HCT116 (cell line): Measurements from ENCODE around the gene FAM53B. TPM values are rescaled to one million over a fixed set of nuclear protein-coding genes. Genes with fewer than 3 reads are reported as not detected.

ENCODE experiments used
- ATAC-seq: fragments of 200-7000 bp; cut with Tn5 transposase; 2 replicates; pipeline ENCODE4 v1.9.1; 2020; ENCODE audit warnings: mild to moderate bottlenecking, moderate library complexity
- BruUV-seq: library from RNA; stranded (reverse); fragments of 400-500 nt; replicated peaks from 2 replicates; lab custom pipeline; 2021; lab: Mats Ljungman, UMichigan
- CTCF ChIA-PET: fragments of 300-600 bp; sonication (Branson Sonifier 250); formaldehyde crosslinking; loops from one replicate; lab custom pipeline; 2021; ENCODE audit warnings: antibody characterized with exemption; lab: Charles Lee
- POLR2A ChIA-PET: fragments of 300-600, 350-600 bp; sonication (Branson Sonifier 250); formaldehyde crosslinking; loops from one replicate; lab custom pipeline; 2021; ENCODE audit warnings: antibody characterized with exemption; lab: Charles Lee
- RAD21 ChIA-PET, 2 experiments: fragments of 300-600 bp; sonication (Branson Sonifier 250); formaldehyde crosslinking; loops; one replicate each; lab custom pipeline; 2023; ENCODE audit warnings: low total read pairs in 2 of 2; ENCODE audit not compliant: uncharacterized antibody in 2 of 2, unreplicated experiment in 2 of 2, low non-redundant PET in 1 of 2; lab: Charles Lee
- DNase-seq: peaks from one replicate; pipeline ENCODE4 v3.0.0-alpha.2; 2010; ENCODE audit warnings: low read depth, low spot score
- H2AFZ ChIP-seq: fragments of 200-600 bp; shearing (Covaris generic), sonication (generic); 2 replicates; pipeline ENCODE4 v1.6.1; 2017; ENCODE audit warnings: low read depth, mixed run types, mixed read lengths, antibody characterized with exemption, low read length; ENCODE audit not compliant: poor library complexity, severe bottlenecking
- H3K27ac ChIP-seq: 2 replicates; pipeline ENCODE4 v1.5.1; 2012; ENCODE audit warnings: low read depth, low read length
- H3K27me3 ChIP-seq: fragments of 200-600 bp; sonication (generic); 2 replicates; pipeline ENCODE4 v1.6.1; 2016; ENCODE audit warnings: mixed run types, low read length, mixed read lengths; ENCODE audit not compliant: insufficient read depth
- H3K36me3 ChIP-seq, 2 experiments: fragments of 200-500 bp in 1 of 2; fragments of 200-600 bp in 1 of 2; sonication (Bioruptor generic) in 1 of 2; sonication (generic) in 1 of 2; 2 replicates each; pipeline versions ENCODE4 v1.5.1 to v1.6.1; 2014 to 2016; ENCODE audit warnings: low read length in 2 of 2, inconsistent platforms in 1 of 2, mixed read lengths in 1 of 2, mixed run types in 1 of 2; ENCODE audit not compliant: insufficient read depth in 2 of 2, control insufficient read depth in 1 of 2
- H3K4me1 ChIP-seq, 2 experiments: fragments of 200-600 bp in 1 of 2; sonication (generic) in 1 of 2; 2 replicates each; pipeline versions ENCODE4 v1.5.1 to v1.6.1; 2012 to 2017; ENCODE audit warnings: low read length in 2 of 2, inconsistent platforms in 1 of 2, mild to moderate bottlenecking in 1 of 2, mixed read lengths in 1 of 2, mixed run types in 1 of 2, moderate library complexity in 1 of 2; ENCODE audit not compliant: insufficient read depth in 2 of 2, control insufficient read depth in 1 of 2
- H3K4me2 ChIP-seq: fragments of 200-600 bp; sonication (generic); 2 replicates; pipeline ENCODE4 v1.6.1; 2017; ENCODE audit warnings: mixed run types, low read length, mixed read lengths
- H3K4me3 ChIP-seq, 2 experiments: fragments of 200-600 bp in 1 of 2; sonication (generic) in 1 of 2; replicated peaks in 1 of 2; 2 replicates each; pipeline ENCODE4 v1.5.1; 2011 to 2016; ENCODE audit warnings: low read length in 2 of 2, control low read depth in 1 of 2, low read depth in 1 of 2, mild to moderate bottlenecking in 1 of 2, mixed read lengths in 1 of 2, mixed run types in 1 of 2
- H3K79me2 ChIP-seq: fragments of 200-600 bp; sonication (generic); 2 replicates; pipeline ENCODE4 v1.6.1; 2017; ENCODE audit warnings: mild to moderate bottlenecking, mixed run types, low read length, moderate library complexity, mixed read lengths; ENCODE audit not compliant: insufficient read depth
- H3K9ac ChIP-seq: fragments of 200-600 bp; sonication (generic); 2 replicates; pipeline ENCODE4 v1.6.1; 2016; ENCODE audit warnings: low read length, mixed read lengths
- H3K9me2 ChIP-seq: fragments of 200-600 bp; sonication (generic), shearing (Covaris generic); 2 replicates; pipeline ENCODE4 v1.6.1; 2017; ENCODE audit warnings: mixed run types, mild to moderate bottlenecking, moderate library complexity; ENCODE audit not compliant: insufficient read depth
- H3K9me3 ChIP-seq, 2 experiments: fragments of 200-500 bp in 1 of 2; fragments of 200-600 bp in 1 of 2; sonication (Bioruptor generic) in 1 of 2; sonication (generic) in 1 of 2; 2 replicates each; pipeline ENCODE4 v1.6.1; 2014 to 2017; ENCODE audit warnings: low read length in 2 of 2, mixed read lengths in 2 of 2, inconsistent platforms in 1 of 2, low read depth in 1 of 2, mild to moderate bottlenecking in 1 of 2, mixed run types in 1 of 2, moderate library complexity in 1 of 2; ENCODE audit not compliant: control insufficient read depth in 1 of 2, insufficient read depth in 1 of 2
- H4K20me1 ChIP-seq: fragments of 200-600 bp; sonication (generic), shearing (Covaris generic); 2 replicates; pipeline ENCODE4 v1.6.1; 2017; ENCODE audit warnings: mixed run types, mild to moderate bottlenecking, moderate library complexity; ENCODE audit not compliant: insufficient read depth
- ATF3 ChIP-seq: IDR thresholded peaks from 2 replicates; pipeline ENCODE4 v1.6.1; 2012
- CBX3 ChIP-seq: IDR thresholded peaks from 2 replicates; pipeline ENCODE4 v1.6.1; 2012; ENCODE audit warnings: low read depth
- CEBPB ChIP-seq: IDR thresholded peaks from 2 replicates; pipeline ENCODE4 v1.6.1; 2012; ENCODE audit warnings: low read depth
- CTCF ChIP-seq, 3 experiments: fragments of 200-600 bp in 1 of 3; sonication (generic) in 1 of 3; IDR thresholded peaks in 2 of 3; conservative IDR thresholded peaks in 1 of 3; 2 replicates each; pipeline ENCODE4 v1.5.1; 2012 to 2017; ENCODE audit warnings: low read depth in 2 of 3, low read length in 2 of 3, antibody characterized with exemption in 1 of 3, borderline replicate concordance in 1 of 3, control low read depth in 1 of 3, mild to moderate bottlenecking in 1 of 3, mixed read lengths in 1 of 3, mixed run types in 1 of 3, moderate library complexity in 1 of 3; ENCODE audit not compliant: insufficient read depth in 1 of 3
- ELF1 ChIP-seq: IDR thresholded peaks from 2 replicates; pipeline ENCODE4 v1.6.1; 2012; ENCODE audit warnings: low read depth, borderline replicate concordance
- JUND ChIP-seq: IDR thresholded peaks from 2 replicates; pipeline ENCODE4 v1.6.1; 2012
- RAD21 ChIP-seq: IDR thresholded peaks from 2 replicates; pipeline ENCODE4 v1.6.1; 2012; ENCODE audit warnings: low read depth, mild to moderate bottlenecking
- REST ChIP-seq: IDR thresholded peaks from 2 replicates; pipeline ENCODE4 v1.6.1; 2012; ENCODE audit warnings: low read depth
- SIN3A ChIP-seq: IDR thresholded peaks from 2 replicates; pipeline ENCODE4 v1.6.1; 2012; ENCODE audit warnings: low read depth
- SP1 ChIP-seq: IDR thresholded peaks from 2 replicates; pipeline ENCODE4 v1.6.1; 2012; ENCODE audit warnings: low read depth
- ZFX ChIP-seq: fragments of 450-650 bp; IDR thresholded peaks from 2 replicates; pipeline ENCODE4 v1.6.1; 2017
- ZNF274 ChIP-seq: fragments of 200-500 bp; sonication (Bioruptor generic); IDR thresholded peaks from 2 replicates; pipeline ENCODE4 v1.6.1; 2014; ENCODE audit warnings: mild to moderate bottlenecking, low read depth, low read length, inconsistent platforms
- intact Hi-C: fragments of 100-400 bp; cut with micrococcal nuclease; formaldehyde crosslinking; loops from 2 replicates; pipeline ENCODE4 v1.10.0; 2022
- total RNA-seq: library from RNA; stranded (reverse); gene quantifications from one replicate; pipeline ENCODE4 v1.2.1, GENCODE V29; 2021; ENCODE audit not compliant: unreplicated experiment

Gene FAM53B
- total RNA-seq, 1 experiment from 2014 or later, result 19.6 TPM

- Histone ChIP-seq H4K20me1 (no peaks in the 10 kb centered on the region), H3K4me1 (peaks cover 7 to 17% of the 10 kb centered on the region in 2 experiments; a peak in 3 of 4 replicates), H3K79me2 (no peaks in the 10 kb centered on the region; the same call in 1 of the 2 replicates), H3K36me3 (no peaks in the 10 kb centered on the region; a peak in 1 of 4 replicates), H3K27ac (no peak overlapping the region), H3K9ac (no peak overlapping the region), H3K4me2 (peak overlapping the region; percentile 18; the same call in 1 of the 2 replicates), H3K27me3 (no peaks in the 10 kb centered on the region), H3K9me2 (no peaks in the 10 kb centered on the region), H3K4me3 (no peak overlapping the region), H3K9me3 (no peaks in the 10 kb centered on the region), H2AFZ (no peak overlapping the region)
- RAD21 ChIA-PET, result no interaction called here
- intact Hi-C loops, result no loop called here
- peak; percentile 34 for DNase-seq
- peak; percentile 87 for ATAC-seq
- TF ChIP-seq CTCF (IDR thresholded peaks at IDR 0.05 in 2 of 3, conservative IDR thresholded peaks at IDR 0.05 in 1 of 3; ENCODE audit: borderline replicate concordance in 1 of 3, insufficient read depth in 1 of 3, low read depth in 2 of 3, low read length in 2 of 3) (peak; percentile 25 to 44 (median 29); a peak in 4 of 6 replicates), ATF3 (no peak)
- POLR2A ChIA-PET, result no interaction called here
- CTCF ChIA-PET, result interaction anchor here (1.0 to 1.3 kb wide), 2 partner anchors 70 to 74 kb away, joined by 4 to 5 read pairs; no protein-coding TSS in a partner anchor
- no TSS peak for BruUV-seq
Measured at GRCh38 chr10:124671486-124672075, 72.6 kb downstream of the FAM53B start.

- POLR2A ChIA-PET, result no interaction called here
- Histone ChIP-seq H3K9me3 (no peaks in the 10 kb centered on the region), H3K36me3 (no peaks in the 10 kb centered on the region; a peak in 1 of 4 replicates), H3K27ac (no peak overlapping the region), H2AFZ (no peak overlapping the region), H3K4me3 (no peak overlapping the region)
- no TSS peak for BruUV-seq
- CTCF ChIA-PET, result interaction anchor here (1.0 to 1.3 kb wide), 2 partner anchors 70 to 75 kb away, joined by 4 to 5 read pairs; no protein-coding TSS in a partner anchor
- intact Hi-C loops, result no loop called here
- TF ChIP-seq REST, result no peak
- no peak for TF ChIP-seq ZFX
- TF ChIP-seq SIN3A, result no peak
- TF ChIP-seq CBX3, result no peak
- TF ChIP-seq ZNF274, result no peak
- TF ChIP-seq CEBPB, result no peak
- TF ChIP-seq ELF1, result no peak
- TF ChIP-seq SP1, result no peak
- no peak for TF ChIP-seq JUND
- TF ChIP-seq RAD21, result no peak
- TF ChIP-seq, all 23 proteins: peak for 0
- H4K20me1 ChIP-seq, result no peaks in the 10 kb centered on the region
- no peak overlapping the region for H3K9ac ChIP-seq
- ATAC-seq (no peak), DNase-seq (no peak)
- H3K79me2 ChIP-seq, result no peaks in the 10 kb centered on the region; the same call in 1 of the 2 replicates
- H3K4me2 ChIP-seq, result no peak overlapping the region
- no peaks in the 10 kb centered on the region for H3K9me2 ChIP-seq
- H3K27me3 ChIP-seq, result no peaks in the 10 kb centered on the region
- peaks cover 7 to 17% of the 10 kb centered on the region in 2 experiments; a peak in 3 of 4 replicates for H3K4me1 ChIP-seq
- RAD21 ChIA-PET, result no interaction called here
Measured at GRCh38 chr10:124670849-124671248, 73.3 kb downstream of the FAM53B start.
